HG03066 (cell line): ENCODE data around the gene DVL1.
"Not testable (repeated sequence)": the region's sequence is repeated elsewhere in the genome, so short reads cannot be mapped to it uniquely, and the experiment has no call there.

Experiments used
- ATAC-seq: cut with Tn5 transposase; IDR thresholded peaks from one replicate; pipeline ENCODE4 v1.9.1; 2021; ENCODE audit warnings: low read depth; ENCODE audit not compliant: unreplicated experiment

The DVL1 gene

DNA sequence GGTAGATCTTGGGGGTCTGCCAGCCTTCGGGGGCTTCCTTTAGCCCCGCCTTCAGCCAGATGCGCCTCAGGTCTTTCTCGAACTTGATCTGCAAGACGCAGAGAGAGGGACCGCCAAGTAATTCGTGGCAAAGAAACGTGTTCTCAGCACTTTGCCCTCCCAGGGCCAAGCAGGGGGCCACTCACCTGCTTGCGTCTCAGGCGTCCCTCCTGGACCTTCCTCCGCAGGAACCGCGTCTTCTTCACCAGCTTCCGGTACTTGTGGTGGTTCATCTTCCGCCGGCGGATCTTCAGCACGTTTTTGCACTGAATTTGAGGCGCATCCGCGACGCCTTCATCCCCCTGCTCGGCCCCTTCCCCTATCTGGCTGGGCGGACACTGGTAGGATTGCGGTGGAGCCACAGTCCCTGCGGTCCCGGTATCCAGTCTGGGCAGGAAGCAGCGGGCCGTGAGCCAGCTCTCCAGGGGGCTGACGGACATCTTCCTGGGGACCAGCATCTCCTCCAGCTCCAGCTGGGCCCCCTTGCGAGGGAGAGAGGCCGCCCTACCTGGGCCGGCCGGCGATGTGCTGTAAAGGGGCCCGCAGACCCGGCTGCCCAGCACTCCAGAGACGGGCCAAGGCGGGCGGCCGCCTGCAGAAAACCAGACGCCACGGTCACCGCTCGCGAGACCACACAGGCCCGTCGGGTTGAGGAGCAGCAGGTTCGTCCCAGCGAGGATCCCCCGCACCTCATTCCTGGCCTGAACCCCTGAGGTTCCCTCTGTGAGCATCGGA is 24.8 kb upstream of the DVL1 start:
- ATAC-seq, result no peak

- no peak for ATAC-seq
Measured at GRCh38 chr1:1373051-1373814, 24.0 kb upstream of the DVL1 start.

DNA sequence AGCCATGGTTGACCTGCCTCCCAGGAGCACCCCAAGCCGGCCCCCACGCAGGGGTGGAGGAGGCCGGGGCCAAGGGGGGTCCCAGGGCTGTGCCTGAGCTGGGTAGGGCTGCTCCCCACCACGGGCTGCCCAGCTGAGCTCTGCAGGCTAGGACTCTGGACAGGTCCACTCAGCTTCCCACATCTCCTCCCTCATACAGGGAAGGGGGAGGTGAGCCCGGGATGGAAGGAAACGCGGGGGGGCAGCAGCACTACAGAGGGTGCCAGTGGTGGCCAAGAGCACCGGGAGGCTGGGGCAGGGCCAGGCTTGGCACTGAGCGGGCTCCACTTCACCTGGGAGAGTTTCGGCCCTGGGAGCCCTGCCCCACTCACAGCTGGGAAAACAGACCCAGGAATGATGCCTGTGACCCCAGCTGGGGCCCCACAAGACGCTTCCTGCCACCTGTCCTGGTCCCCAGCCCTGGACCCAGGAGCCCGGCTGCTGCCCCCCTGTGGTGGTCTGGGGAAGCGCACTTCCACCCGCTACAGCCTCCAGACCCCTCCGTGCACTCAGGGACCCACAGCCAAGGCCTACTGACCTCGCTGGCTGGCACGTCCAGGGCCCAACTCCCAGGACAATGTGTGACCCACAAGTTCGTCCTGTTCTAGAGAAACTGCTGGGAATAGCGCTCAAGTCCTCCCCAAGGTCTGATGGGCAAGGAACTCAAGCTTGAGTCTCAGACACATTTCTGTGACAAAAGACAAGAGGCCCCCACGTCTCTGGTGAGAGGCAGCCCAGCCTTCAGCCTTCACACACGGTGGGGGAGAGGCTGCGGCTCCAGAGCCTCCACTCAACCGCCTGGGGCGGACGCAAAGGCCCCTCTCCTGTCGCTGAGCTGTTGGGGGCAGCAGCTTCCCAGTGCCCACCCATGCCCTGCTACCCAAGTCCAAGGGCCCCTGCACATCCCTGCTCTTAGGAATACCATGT is 22.8 kb upstream of the DVL1 start:
- no peak for ATAC-seq

DNA sequence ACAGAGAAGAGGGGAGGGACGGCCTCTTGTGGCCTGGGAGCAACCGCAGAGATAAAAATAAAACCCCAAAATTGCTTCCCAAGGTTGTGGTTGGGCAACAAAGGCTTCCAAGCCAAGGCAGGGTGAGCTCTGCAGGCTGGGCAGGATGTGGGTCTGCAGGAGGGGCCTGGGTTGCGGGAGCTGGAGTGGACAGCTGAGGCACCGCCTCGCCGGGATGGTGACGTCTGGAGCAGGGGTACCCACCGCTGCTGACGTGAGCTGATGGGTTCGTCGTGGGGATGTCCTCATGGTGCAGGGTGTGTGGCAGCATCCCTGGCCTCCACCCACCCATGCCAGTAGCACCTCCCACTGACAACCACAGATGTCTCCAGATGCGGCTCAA is 22.1 kb upstream of the DVL1 start:
- ATAC-seq, result no peak

DNA sequence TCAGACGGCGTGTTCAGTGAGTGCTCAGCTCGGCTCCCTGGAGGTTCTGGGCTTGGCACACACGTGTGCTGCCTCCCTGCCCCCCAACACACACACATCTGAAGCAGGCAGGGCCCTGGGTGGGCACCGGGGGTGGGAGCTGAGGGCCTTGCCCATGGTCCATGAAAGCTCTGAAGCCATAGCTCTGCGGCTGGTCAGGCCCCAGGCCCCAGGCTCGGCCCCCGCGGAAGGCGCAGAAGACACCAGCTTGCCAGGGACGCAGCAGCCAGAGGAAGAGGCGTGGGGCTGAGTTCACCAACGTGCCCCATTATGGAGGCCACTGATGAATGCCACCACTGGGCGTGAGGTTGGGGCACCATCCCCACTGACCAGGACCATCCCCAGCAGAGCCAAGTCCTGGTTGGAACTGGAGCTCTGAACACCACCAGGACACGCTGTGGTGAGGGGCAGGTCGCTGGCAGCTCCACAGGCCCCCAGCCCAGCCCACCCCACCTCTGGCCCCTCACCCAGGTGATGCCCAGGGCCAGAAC is 21.6 kb upstream of the DVL1 start:
- ATAC-seq, result no peak

- ATAC-seq, result not testable (repeated sequence)
Measured at GRCh38 chr1:1370094-1370493, 20.9 kb upstream of the DVL1 start.

GRCh38 chr1:1367315-1367714 is 18.1 kb upstream of the DVL1 start:
- no peak for ATAC-seq

DNA sequence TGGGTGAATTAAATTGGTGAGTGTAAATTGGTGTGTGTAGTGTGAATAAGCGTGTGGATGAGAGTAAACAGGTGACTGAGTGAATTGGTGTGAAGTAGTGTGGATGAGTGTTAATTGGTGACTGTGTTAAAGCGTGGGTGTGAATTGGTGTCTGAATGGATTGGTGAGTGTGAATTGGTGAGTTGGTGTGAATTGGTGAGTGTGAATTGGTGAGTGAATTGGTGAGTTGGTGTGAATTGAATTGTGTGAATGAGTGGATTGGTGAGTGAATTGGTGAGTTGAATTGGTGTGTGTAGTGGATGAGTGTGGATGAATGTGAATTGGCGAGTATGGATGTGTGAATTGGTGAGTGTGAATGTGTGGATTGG is 17.5 kb upstream of the DVL1 start:
- no peak for ATAC-seq

GRCh38 chr1:1365875-1366698 is 16.9 kb upstream of the DVL1 start:
- ATAC-seq, result no peak

DNA sequence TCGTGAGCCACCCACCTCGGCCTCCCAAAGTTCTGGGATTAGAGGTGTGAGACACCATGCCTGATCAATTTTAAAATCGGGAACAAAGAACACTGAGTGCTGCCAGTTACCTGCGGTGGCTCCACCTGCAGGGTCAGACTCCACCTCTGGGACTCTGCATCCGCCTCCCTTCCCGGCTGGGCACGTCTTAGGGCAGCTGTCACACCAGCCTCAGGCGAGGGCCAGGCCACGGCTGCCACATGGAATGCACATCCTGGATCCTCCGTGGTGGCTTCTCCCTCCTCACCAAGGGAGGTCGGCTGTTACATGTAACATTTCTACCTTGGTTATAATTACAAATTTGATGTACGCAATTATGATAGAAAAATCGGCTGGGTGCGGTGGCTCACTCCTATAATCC is 15.0 kb upstream of the DVL1 start:
- ATAC-seq, result no peak

GRCh38 chr1:1361982-1362423 is 12.8 kb upstream of the DVL1 start:
- no peak for ATAC-seq

DNA sequence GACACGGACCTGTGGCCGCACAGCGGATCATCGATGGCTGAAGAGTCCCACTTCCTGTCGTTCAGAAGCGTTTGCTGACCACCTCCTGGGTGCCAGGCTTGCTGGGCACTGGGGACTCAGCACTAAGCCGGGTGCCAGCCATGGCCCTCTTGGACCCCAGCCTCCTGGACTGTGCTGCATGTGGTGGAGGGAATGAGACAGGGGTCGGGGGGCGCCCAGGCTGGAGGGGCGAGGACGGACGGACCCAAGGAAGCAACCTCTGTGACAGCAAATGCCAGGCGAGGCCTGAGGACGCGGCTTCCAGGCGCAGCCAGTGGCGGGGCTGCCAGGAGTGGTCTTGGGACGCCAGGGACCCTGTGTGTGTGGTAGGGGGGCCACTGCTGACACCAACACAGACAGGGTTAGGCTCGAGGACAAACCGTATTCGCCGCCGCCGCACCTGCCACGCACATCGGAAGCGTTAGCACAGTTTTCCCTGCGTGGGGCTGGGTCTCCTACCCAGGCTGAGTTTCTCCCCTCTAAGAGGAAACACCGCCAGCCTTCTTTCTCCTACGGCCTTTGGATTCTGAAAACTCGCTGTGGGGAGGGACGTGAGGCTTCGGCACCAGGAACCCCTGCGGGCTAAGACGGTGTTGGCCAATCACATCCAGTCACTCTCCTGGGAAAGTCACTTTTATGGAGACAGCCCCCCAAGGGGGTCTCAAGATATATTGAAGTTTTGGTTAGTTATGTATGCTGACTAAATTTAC is 12.2 kb upstream of the DVL1 start:
- ATAC-seq, result no peak

- no peak for ATAC-seq
Measured at GRCh38 chr1:1360506-1361169, 11.4 kb upstream of the DVL1 start.

DNA sequence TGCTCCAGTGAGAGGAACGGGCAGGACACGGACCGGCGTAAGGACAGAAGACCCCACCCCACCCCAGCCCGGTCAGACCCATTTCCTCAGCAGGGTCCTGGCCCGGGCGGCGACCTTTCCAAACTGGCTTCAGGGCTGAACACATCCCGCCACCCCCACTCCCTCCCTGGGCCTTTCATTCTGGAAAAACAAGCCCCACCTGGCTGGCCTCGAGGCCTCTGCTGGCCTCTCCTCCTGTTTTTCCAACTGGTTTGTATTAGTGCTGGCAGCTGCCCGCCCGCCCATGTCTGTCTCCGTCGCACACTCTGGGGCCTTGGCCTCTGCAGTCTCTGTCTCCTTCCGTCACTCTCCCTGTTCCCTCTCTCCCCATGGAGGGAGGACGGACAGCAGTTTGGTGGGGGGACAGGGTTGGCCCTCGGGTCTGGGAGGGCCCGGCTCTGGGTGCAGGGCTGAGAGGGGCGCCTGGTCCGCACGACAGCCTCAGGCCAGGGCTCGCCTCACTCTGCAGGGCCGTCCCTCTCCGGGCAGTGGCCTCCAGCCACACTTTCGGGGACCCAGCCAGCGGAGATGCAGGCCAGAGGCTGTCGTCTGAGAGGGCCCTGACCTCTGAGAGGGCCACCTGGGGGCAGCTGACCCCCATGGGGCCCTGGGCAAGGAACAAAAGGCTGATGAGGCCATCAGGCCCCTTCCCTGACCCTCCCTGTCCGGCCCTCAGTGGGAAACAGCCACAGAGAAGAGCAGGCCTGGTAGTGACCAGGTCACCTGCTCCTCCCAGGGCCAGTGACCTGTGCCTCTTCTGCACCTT is 10.6 kb upstream of the DVL1 start:
- ATAC-seq, result no peak

DNA sequence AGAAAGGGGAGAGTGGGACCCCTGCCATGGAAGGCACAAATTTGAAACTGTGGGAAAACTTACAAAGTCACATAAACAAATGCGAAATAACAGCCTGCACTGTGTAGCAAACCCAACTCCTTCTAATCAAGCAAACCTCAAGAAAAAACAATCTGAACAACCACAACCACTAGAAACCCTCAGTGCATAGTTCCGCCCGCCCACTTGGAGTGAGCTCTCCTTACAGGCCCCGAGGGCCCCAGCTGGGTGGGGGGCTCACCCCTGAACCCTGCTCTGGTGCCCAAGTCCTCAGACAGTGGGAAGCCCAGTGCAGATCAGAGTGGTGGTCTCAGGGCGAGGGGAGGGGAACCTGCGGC is 10.1 kb upstream of the DVL1 start:
- no peak for ATAC-seq

DNA sequence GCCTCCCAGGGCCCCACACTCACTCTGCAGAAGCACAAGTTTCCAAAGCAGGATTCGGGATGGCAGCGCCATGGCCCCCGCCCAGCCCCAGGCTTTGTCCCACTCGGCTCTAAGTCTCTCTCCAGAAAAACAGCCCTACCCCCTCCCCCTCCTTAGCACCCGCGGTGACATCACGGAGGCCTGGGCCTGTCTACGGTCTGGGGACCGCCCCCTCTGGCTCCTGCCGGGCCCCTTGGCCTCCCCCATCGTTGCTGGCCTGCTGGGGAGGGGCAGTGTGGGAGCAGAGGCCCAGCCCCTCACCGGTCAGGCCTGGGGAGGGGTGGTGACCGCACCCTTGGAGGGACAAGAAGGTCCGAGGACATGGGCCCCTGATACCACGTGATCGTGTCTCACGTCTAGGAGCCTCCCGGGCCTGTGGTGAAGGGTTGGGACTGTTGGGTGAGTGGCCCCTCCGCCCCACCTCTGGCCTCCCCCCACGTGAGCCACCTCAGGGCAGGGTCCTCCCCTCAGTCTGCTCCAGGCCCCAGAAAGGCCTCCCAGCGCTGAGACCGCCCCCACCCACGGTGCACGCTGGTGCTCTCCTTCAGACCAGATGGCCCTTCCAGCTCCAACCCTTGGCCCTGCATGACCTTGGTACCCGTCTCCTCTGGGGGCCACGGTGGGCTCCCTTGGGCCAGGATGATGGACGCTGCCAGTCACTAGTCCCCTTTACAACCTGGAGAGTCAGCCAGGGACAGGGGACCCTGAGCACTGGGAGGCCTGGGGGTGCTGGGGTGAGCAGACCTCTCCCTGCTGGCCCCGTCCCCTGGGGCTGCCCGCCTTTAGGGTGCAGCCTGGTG is 9.4 kb upstream of the DVL1 start, which contains the start of gene MXRA8:
MXRA8 (minus strand) TSS at position 123 of the 839 bp plus-strand sequence; CDS start at position 72, 51 bp downstream.
- ATAC-seq, result no peak

GRCh38 chr1:1357871-1358432 is 8.7 kb upstream of the DVL1 start:
- no peak for ATAC-seq
